H7 (cell line): ENCODE data around the gene GINS3. TPM values are rescaled to one million over a fixed set of nuclear protein-coding genes. Genes with fewer than 3 reads are reported as not detected.
A peak's percentile ranks its signal among the peaks of the same experiment; 100 is the strongest.
"Not testable (repeated sequence)": the region's sequence is repeated elsewhere in the genome, so short reads cannot be mapped to it uniquely, and the experiment has no call there.

Experiments used
- DNase-seq: peaks from one replicate; pipeline ENCODE4 v3.0.0; 2012
- H3K27me3 ChIP-seq: 2 replicates; pipeline ENCODE4 v1.6.0; 2011; ENCODE audit warnings: mild to moderate bottlenecking, low read length; ENCODE audit not compliant: control insufficient read depth, insufficient read depth
- H3K36me3 ChIP-seq: replicated peaks from 2 replicates; pipeline ENCODE4 v1.5.1; 2011; ENCODE audit warnings: low read length; ENCODE audit not compliant: control insufficient read depth, insufficient read depth
- H3K4me3 ChIP-seq: 2 replicates; pipeline ENCODE4 v1.5.1; 2011; ENCODE audit warnings: low read depth, mild to moderate bottlenecking, control low read depth, low read length, moderate library complexity; ENCODE audit not compliant: insufficient read depth
- total RNA-seq: library from RNA; depleted of rRNA; stranded (reverse); fragments of >200 nt; shearing (Covaris generic); gene quantifications from 2 replicates; pipeline ENCODE4 v1.2.3, GENCODE V29; 2014

The GINS3 gene
- total RNA-seq, 1 experiment from 2014 or later, result 13.4 TPM

- no peaks in the 10 kb centered on the region for H3K27me3 ChIP-seq
- DNase-seq, result no peak
Observed at GRCh38 chr16:58411336-58411735, 19.1 kb downstream of the GINS3 start.

GRCh38 chr16:58411736-58412614, 19.7 kb downstream of the GINS3 start:
- H3K4me3 ChIP-seq, result no peak overlapping the region

More at GRCh38 chr16:58411336-58411735, 19.1 kb downstream of the GINS3 start:
- Histone ChIP-seq H3K36me3 (no peaks in the 10 kb centered on the region), H3K4me3 (no peak overlapping the region)

GRCh38 chr16:58412615-58412970, 20.3 kb downstream of the GINS3 start:
- not testable (repeated sequence) for H3K36me3 ChIP-seq

More at GRCh38 chr16:58411736-58412614, 19.7 kb downstream of the GINS3 start:
- no peak for DNase-seq
- Histone ChIP-seq H3K36me3 (no peaks in the 10 kb centered on the region), H3K27me3 (no peaks in the 10 kb centered on the region)

GRCh38 chr16:58413359-58413758, 21.1 kb downstream of the GINS3 start:
- DNase-seq, result no peak
- Histone ChIP-seq H3K27me3 (no peaks in the 10 kb centered on the region), H3K36me3 (no peaks in the 10 kb centered on the region), H3K4me3 (no peak overlapping the region)

More at GRCh38 chr16:58412615-58412970, 20.3 kb downstream of the GINS3 start:
- not testable (repeated sequence) for H3K4me3 ChIP-seq, H3K27me3 ChIP-seq, DNase-seq

GRCh38 chr16:58415003-58415402, 22.7 kb downstream of the GINS3 start:
- Histone ChIP-seq H3K36me3 (no peaks in the 10 kb centered on the region), H3K4me3 (no peak overlapping the region), H3K27me3 (no peaks in the 10 kb centered on the region)
- DNase-seq, result no peak

GRCh38 chr16:58415961-58416360, 23.7 kb downstream of the GINS3 start:
- not testable (repeated sequence) for H3K36me3 ChIP-seq

GRCh38 chr16:58417035-58417434, 24.8 kb downstream of the GINS3 start:
- no peaks in the 10 kb centered on the region for H3K27me3 ChIP-seq
- no peaks in the 10 kb centered on the region for H3K36me3 ChIP-seq
- no peak for DNase-seq
- H3K4me3 ChIP-seq, result no peak overlapping the region

More at GRCh38 chr16:58415961-58416360, 23.7 kb downstream of the GINS3 start:
- DNase-seq, H3K27me3 ChIP-seq, H3K4me3 ChIP-seq: not testable (repeated sequence)

- DNase-seq, result no peak
- no peaks in the 10 kb centered on the region for H3K27me3 ChIP-seq
- H3K4me3 ChIP-seq, result no peak overlapping the region
- no peaks in the 10 kb centered on the region for H3K36me3 ChIP-seq
Observed at GRCh38 chr16:58417600-58417999, 25.3 kb downstream of the GINS3 start.

GRCh38 chr16:58418026-58418425, 25.8 kb downstream of the GINS3 start:
- Histone ChIP-seq H3K27me3 (no peaks in the 10 kb centered on the region), H3K4me3 (no peak overlapping the region), H3K36me3 (no peaks in the 10 kb centered on the region)
- no peak for DNase-seq

GRCh38 chr16:58418601-58419000, 26.3 kb downstream of the GINS3 start:
- Histone ChIP-seq H3K36me3 (no peaks in the 10 kb centered on the region), H3K4me3 (no peak overlapping the region), H3K27me3 (no peaks in the 10 kb centered on the region)
- no peak for DNase-seq

- DNase-seq, result peak; percentile 52
- Histone ChIP-seq H3K4me3 (no peak overlapping the region), H3K36me3 (no peaks in the 10 kb centered on the region), H3K27me3 (no peaks in the 10 kb centered on the region)
Observed at GRCh38 chr16:58419241-58419990, 27.1 kb downstream of the GINS3 start.

- no peak for DNase-seq
- Histone ChIP-seq H3K27me3 (no peaks in the 10 kb centered on the region), H3K36me3 (no peaks in the 10 kb centered on the region), H3K4me3 (no peak overlapping the region)
Observed at GRCh38 chr16:58421059-58421458, 28.8 kb downstream of the GINS3 start.

- no peaks in the 10 kb centered on the region for H3K36me3 ChIP-seq
- H3K27me3 ChIP-seq, result no peaks in the 10 kb centered on the region
- DNase-seq, result no peak
- H3K4me3 ChIP-seq, result no peak overlapping the region
Observed at GRCh38 chr16:58421529-58421928, 29.3 kb downstream of the GINS3 start.

GRCh38 chr16:58422809-58423208, 30.5 kb downstream of the GINS3 start:
- Histone ChIP-seq H3K4me3 (no peak overlapping the region), H3K27me3 (no peaks in the 10 kb centered on the region), H3K36me3 (no peaks in the 10 kb centered on the region)
- DNase-seq, result no peak

- Histone ChIP-seq H3K27me3 (no peaks in the 10 kb centered on the region), H3K36me3 (no peaks in the 10 kb centered on the region), H3K4me3 (no peak overlapping the region)
- DNase-seq, result no peak
Observed at GRCh38 chr16:58425245-58425644, 33.0 kb downstream of the GINS3 start.
